Mesodermal cell (in vitro differentiated cells): ENCODE data around the gene BTBD17.

Source experiments
- H3K27ac ChIP-seq: 2 replicates; pipeline ENCODE4 v1.7.0; 2013; ENCODE audit warnings: mild to moderate bottlenecking, low read depth, low read length, moderate library complexity; ENCODE audit not compliant: severe bottlenecking
- H3K36me3 ChIP-seq: 2 replicates; pipeline ENCODE4 v1.7.1; 2013; ENCODE audit warnings: mild to moderate bottlenecking, low read length, moderate library complexity; ENCODE audit not compliant: control insufficient read depth, insufficient read depth
- H3K4me1 ChIP-seq: one replicate; pipeline ENCODE4 v1.7.1; 2013; ENCODE audit warnings: mild to moderate bottlenecking, low read length; ENCODE audit not compliant: insufficient read depth, control insufficient read depth, poor library complexity, severe bottlenecking
- H3K4me3 ChIP-seq: 2 replicates; pipeline ENCODE4 v1.7.0; 2013; ENCODE audit warnings: low read length, control low read depth, mild to moderate bottlenecking; ENCODE audit not compliant: insufficient read depth, poor library complexity, severe bottlenecking; ENCODE audit errors: extremely low read depth
- H3K9me3 ChIP-seq: 2 replicates; pipeline ENCODE4 v1.7.1; 2013; ENCODE audit warnings: mild to moderate bottlenecking, low read length, moderate library complexity; ENCODE audit not compliant: control insufficient read depth
- WGBS, 2 experiments: methylation state at CpG; one replicate each; pipeline ENCODE4 v1.1.5; 2013; ENCODE audit warnings: missing lambda C conversion rate in 2 of 2; ENCODE audit not compliant: insufficient coverage in 2 of 2; 5-methylcytosine and 5-hydroxymethylcytosine counted together

Gene BTBD17

GRCh38 chr17:74334393-74335039, 27.2 kb downstream of the BTBD17 start:
- peaks cover 2% of the 10 kb centered on the region for H3K4me1 ChIP-seq
- no peak overlapping the region for H3K27ac ChIP-seq
- WGBS, 2 experiments, result 100% methylated on average over 1 of the region's 2 CpGs
- H3K4me3 ChIP-seq, result no peak overlapping the region
- H3K9me3 ChIP-seq, result no peaks in the 10 kb centered on the region
- H3K36me3 ChIP-seq, result no peaks in the 10 kb centered on the region

DNA sequence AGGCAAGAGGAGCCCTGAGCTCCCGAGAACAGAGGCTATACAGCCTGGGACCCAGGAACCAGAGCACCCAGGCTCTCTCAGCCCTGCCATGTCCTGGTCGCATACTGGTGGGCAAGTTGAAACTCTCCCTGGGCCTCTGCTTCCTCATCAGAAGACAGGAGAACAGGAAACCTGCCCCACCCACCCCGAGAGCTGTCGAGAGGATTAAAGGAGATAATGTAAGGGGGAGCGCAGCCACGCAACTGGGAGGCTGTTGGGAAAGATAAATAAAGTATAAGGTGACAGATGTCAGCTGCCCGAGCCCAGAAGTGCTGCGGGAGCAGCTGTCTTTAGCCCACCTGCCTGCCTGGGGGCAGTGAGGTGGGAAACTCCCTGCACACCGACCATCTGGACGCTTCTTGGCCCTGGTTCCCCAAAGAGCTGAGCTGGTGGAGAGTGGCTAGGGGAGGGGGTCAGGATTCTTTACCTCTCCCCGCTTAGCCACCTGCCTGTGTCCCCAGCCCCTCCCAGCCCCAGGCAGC, 28.8 kb downstream of the BTBD17 start:
- H3K4me3 ChIP-seq, result no peak overlapping the region
- H3K36me3 ChIP-seq, result no peaks in the 10 kb centered on the region
- H3K9me3 ChIP-seq, result no peaks in the 10 kb centered on the region
- 66 to 72% methylated on average over 7 of the region's 11 CpGs for WGBS, 2 experiments
- peaks cover 2% of the 10 kb centered on the region for H3K4me1 ChIP-seq
- no peak overlapping the region for H3K27ac ChIP-seq

DNA sequence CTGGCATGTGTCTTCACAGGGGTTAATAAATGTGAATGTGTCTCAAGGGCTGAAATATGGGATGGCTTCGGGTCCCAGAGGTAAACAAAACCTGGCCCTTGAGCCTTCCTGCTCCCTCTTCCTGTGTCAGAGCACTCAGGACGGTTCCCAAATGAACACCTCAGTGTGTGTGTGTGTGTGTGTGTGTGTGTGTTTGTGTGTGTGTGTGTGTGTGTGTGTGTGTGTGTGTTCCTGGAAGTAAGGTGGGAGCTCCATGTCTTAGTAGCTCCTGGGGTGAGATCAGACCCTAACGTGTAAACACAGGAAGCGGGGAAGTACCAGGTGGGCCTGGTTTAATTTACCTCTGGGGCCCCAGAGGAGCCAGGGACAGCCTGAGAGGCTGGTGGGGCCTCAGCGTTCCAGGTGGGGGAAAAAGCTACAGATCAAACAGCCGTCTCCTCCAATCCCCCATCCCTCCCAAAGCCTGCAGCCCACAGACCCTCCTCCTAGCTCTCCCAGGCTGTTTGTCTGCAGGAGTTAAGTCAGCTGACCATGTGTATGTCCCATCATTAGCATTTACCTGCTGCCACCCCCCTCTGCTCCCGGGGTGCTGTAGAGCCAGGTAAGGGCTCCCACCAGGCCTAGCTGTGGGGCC, 29.5 kb downstream of the BTBD17 start:
- 63 to 76% methylated on average over 5 of the region's 7 CpGs for WGBS, 2 experiments
- no peaks in the 10 kb centered on the region for H3K9me3 ChIP-seq
- H3K36me3 ChIP-seq, result no peaks in the 10 kb centered on the region
- H3K4me3 ChIP-seq, result no peak overlapping the region
- no peak overlapping the region for H3K27ac ChIP-seq
- H3K4me1 ChIP-seq, result peaks cover 2% of the 10 kb centered on the region

- peaks cover 10% of the 10 kb centered on the region for H3K4me1 ChIP-seq
- H3K4me3 ChIP-seq, result no peak overlapping the region
- no peaks in the 10 kb centered on the region for H3K36me3 ChIP-seq
- 88 to 91% methylated on average over 6 to 7 of the region's 8 CpGs for WGBS, 2 experiments
- no peak overlapping the region for H3K27ac ChIP-seq
- no peaks in the 10 kb centered on the region for H3K9me3 ChIP-seq
Observed at GRCh38 chr17:74330446-74330845, 31.2 kb downstream of the BTBD17 start.

GRCh38 chr17:74329378-74329777, 32.3 kb downstream of the BTBD17 start:
- Histone ChIP-seq H3K4me3 (no peak overlapping the region), H3K9me3 (no peaks in the 10 kb centered on the region), H3K4me1 (peaks cover 10% of the 10 kb centered on the region), H3K27ac (no peak overlapping the region), H3K36me3 (no peaks in the 10 kb centered on the region)
- WGBS, 2 experiments, result 94 to 100% methylated on average over 3 of the region's 3 CpGs

DNA sequence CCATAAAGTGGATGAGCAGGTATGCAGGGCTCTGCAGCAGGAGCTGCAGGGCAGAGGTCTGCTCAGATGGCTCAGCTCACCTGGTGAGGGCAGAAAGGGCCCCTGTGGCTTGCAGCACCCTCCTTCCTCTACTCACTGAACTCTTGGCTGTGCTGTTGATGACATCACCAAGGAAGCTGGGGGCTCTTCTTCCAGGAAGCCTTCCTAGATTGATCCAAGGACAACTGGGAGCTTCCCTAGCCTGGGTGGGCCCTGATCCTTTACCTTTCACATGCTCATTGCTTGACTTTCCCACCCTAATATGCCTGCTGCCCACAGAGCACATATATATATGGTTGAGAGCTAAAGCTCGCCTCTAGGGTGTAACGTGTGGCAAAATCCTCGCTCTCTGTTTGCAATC, 33.2 kb downstream of the BTBD17 start:
- 93 to 100% methylated on average over 1 to 3 of the region's 3 CpGs for WGBS, 2 experiments
- Histone ChIP-seq H3K4me1 (peaks cover 10% of the 10 kb centered on the region), H3K27ac (no peak overlapping the region), H3K4me3 (no peak overlapping the region), H3K36me3 (no peaks in the 10 kb centered on the region), H3K9me3 (no peaks in the 10 kb centered on the region)

DNA sequence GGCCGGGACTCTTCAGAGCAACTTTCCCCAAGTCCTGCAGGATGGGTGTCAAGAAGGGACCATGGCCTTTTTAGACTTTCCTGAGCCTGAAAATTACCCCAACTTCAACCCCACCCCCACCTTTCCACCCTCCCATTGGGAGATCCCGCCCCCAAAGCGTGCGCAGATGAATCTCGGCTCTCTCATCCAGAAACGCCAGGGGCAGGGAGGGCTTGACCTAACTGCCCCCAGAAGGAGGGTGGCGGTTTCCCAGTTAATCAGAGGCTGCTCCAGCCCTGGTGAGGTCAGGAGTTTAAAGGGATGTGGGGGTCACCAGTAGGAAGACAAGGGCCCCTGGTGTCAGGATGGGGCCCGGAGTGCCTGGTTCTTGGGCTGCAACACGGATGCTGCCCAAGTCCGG, 35.2 kb downstream of the BTBD17 start:
- H3K4me1 ChIP-seq, result peaks cover 8% of the 10 kb centered on the region
- H3K27ac ChIP-seq, result no peak overlapping the region
- WGBS, 2 experiments, result 20 to 37% methylated on average over 6 to 10 of the region's 10 CpGs
- no peaks in the 10 kb centered on the region for H3K36me3 ChIP-seq
- no peaks in the 10 kb centered on the region for H3K9me3 ChIP-seq
- peak overlapping the region; percentile 25 for H3K4me3 ChIP-seq

- Histone ChIP-seq H3K27ac (no peak within 1 kb of the TSS), H3K4me3 (peak within 1 kb of the TSS; percentile 25), H3K36me3 (no peaks in the 10 kb centered on the region), H3K4me1 (peaks cover 8% of the 10 kb centered on the region), H3K9me3 (no peaks in the 10 kb centered on the region)
- WGBS, 2 experiments, result 6 to 7% methylated on average over 56 to 72 of the region's 73 CpGs
Observed at GRCh38 chr17:74325743-74326379, 35.8 kb downstream of the BTBD17 start, which contains the start of gene KIF19. Gene KIF19, plus strand, starts transcription at chr17:74326226. Its CDS starts 124 bp downstream, at chr17:74326350.

- Histone ChIP-seq H3K9me3 (no peaks in the 10 kb centered on the region), H3K4me1 (peaks cover 8% of the 10 kb centered on the region), H3K27ac (no peak overlapping the region), H3K4me3 (no peak overlapping the region), H3K36me3 (no peaks in the 10 kb centered on the region)
- 63 to 66% methylated on average over 11 of the region's 11 CpGs for WGBS, 2 experiments
Observed at GRCh38 chr17:74325376-74325742, 36.3 kb downstream of the BTBD17 start.

DNA sequence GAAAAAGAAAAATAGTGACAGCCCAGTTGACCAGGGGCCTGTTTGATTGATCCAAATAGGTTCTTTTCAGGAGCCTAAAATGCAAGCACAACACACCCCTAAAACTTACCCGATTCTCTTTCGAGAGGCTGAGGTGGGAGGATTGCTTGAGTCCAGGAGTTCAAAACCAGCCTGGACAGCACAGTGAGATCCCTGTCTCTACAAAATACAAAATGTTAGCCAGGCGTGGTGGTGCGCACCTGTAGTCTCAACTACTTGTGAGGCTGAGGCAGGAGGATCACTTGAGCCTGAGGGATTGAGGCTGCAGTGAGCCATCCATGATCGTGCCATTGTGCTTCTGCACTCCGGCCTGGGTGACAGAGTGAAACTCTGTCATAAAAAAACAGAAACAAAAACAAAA, 37.1 kb downstream of the BTBD17 start:
- H3K4me3 ChIP-seq, result no peak overlapping the region
- peaks cover 8% of the 10 kb centered on the region for H3K4me1 ChIP-seq
- H3K9me3 ChIP-seq, result no peaks in the 10 kb centered on the region
- 90 to 100% methylated on average over 2 of the region's 6 CpGs for WGBS, 2 experiments
- H3K27ac ChIP-seq, result no peak overlapping the region
- H3K36me3 ChIP-seq, result no peaks in the 10 kb centered on the region

- H3K36me3 ChIP-seq, result no peaks in the 10 kb centered on the region
- H3K9me3 ChIP-seq, result no peaks in the 10 kb centered on the region
- WGBS, 2 experiments, result 90 to 93% methylated on average over 10 of the region's 10 CpGs
- H3K4me1 ChIP-seq, result no peaks in the 10 kb centered on the region
- no peak overlapping the region for H3K4me3 ChIP-seq
- H3K27ac ChIP-seq, result no peak overlapping the region
Observed at GRCh38 chr17:74318391-74318790, 43.3 kb downstream of the BTBD17 start.
